ENCODE measurements around the gene ZSCAN16.
A peak's percentile ranks its signal among the peaks of the same experiment; 100 is the strongest.
"Not testable (repeated sequence)": the region's sequence is repeated elsewhere in the genome, so short reads cannot be mapped to it uniquely, and the experiment has no call there.

The ZSCAN16 gene

GRCh38 chr6:28121876-28122275 lies 2.5 kb upstream of the ZSCAN16 start:
- intact Hi-C loops (cut with DNase I): no loop called here

GRCh38 chr6:28122283-28122682 lies 2.1 kb upstream of the ZSCAN16 start:
- DNase-seq; intact Hi-C loops (cut with DNase I): not testable (repeated sequence)

More at GRCh38 chr6:28121876-28122275, 2.5 kb upstream of the ZSCAN16 start:
- no peak for DNase-seq

DNA sequence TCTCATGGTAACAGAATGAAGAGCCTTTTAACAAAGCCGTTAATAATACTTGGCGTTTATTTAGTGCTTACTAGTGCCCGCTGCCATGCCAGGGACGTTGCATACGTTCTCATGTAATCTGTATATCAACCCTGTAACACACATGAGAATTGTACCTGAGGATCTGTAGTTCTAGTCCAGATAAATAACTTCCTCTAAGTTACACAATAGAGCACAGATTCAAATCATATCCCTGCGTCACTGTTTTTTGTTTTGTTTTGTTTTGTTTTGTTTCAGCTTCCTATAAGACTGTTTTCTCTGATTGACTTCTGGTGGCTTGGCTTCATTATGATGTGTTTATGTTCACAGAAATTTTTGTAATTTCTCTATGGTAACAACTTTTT lies 553 bp downstream of the ZSCAN16 start:
- intact Hi-C loops (cut with DNase I): no loop called here

DNA sequence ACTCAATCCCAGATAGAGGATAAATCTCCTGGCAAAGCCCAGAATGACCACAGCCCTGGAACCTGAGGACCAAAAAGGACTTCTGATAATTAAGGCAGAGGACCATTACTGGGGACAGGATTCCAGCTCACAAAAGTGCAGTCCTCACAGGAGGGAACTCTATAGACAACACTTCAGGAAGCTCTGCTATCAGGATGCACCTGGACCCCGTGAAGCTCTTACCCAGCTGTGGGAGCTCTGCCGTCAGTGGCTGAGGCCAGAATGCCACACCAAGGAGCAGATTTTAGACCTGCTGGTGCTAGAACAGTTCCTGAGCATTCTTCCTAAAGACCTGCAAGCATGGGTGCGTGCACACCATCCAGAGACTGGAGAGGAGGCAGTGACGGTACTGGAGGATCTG lies 992 bp downstream of the ZSCAN16 start:
- no peak for DNase-seq
- intact Hi-C loops (cut with DNase I): no loop called here

More for the DNA sequence above, 553 bp downstream of the ZSCAN16 start:
- no peak for DNase-seq

DNA sequence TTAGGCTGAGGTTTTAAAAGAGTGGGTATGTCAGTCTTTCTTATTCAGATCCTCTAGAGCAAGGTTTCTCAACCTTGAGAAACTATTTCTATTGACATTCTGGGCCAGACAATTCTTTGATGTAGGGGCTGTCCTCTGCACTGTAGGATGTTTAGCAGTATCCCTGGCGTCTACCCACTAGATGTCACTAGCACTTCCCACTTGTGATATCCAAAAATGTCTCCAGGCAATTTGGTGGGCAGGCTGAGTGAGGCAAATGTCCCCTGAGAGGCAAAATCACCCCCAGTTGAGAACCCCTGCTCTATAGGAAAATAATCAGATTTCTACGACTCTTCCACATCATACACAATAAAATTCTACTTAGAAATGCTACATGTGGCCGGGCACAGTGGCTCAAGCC lies 9.6 kb downstream of the ZSCAN16 start:
- intact Hi-C loops (cut with DNase I): loop anchor here (10.0 kb wide), 2 partner anchors 49 to 221 kb away; partner anchors contain the start of gene ZNF165
- peak in 5 of 42 donors; percentile 9 to 21 (median 16) for DNase-seq

- DNase-seq: no peak
- intact Hi-C loops (cut with DNase I): loop anchor here (5.0 to 10.0 kb wide), 3 partner anchors 50 to 220 kb away; partner anchors contain the start of genes ZNF165 and ZSCAN26
These were observed 10.3 kb downstream of the ZSCAN16 start for GRCh38 chr6:28134716-28135115.

GRCh38 chr6:28135393-28135792 lies 11.0 kb downstream of the ZSCAN16 start:
- DNase-seq: no peak
- intact Hi-C loops (cut with DNase I): loop anchor here (5.0 to 10.0 kb wide), 3 partner anchors 51 to 219 kb away; partner anchors contain the start of genes ZNF165 and ZSCAN26

DNA sequence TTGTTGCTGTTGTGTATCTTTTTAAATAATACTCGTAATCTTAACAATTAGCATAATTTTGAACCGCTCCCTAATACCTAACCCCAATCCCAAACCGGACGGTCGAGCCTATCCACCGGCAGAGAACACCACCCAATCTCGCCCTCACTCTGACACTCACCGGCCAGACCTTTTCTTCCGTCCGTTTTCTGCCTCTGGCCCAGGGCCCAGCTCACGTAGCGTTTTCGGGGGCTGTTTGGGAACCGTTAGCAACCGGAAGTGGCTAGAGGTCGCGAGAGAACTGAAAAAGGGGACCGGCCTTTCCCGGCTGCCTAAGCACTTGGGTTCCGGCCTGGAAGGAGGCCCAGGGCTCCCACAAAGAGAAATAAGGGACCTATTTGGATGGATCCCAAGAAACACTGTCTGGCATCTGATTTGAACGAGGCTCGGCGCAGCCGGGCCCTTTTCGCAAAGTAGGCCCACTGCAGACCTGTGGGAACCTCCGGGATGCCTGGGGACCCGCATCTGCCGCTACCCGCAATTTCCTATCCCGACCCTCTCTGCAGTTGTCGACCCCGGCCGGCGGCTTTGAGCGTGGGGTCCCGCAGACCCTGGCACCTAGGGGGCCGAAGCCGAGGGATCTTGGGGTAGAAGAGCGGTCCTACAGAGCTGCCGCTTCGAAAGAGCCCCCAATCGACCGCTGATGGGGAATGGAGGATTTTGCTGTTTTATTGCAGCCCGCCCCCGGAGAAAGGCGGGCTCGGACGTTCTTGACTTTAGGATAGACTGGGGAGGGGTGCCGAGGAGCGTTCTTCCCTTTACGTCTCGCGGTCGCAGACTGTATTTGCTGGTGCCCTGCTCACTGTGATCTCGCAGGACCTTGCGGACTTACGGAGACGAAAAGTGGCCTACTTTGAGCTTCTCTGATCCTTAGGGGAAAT lies 12.4 kb downstream of the ZSCAN16 start:
- peak; percentile 77 to 96 (median 89) for DNase-seq
- intact Hi-C loops (cut with DNase I): loop anchor here (5.0 to 10.0 kb wide), 3 partner anchors 52 to 218 kb away; partner anchors contain the start of genes ZNF165 and ZSCAN26

GRCh38 chr6:28137505-28137981 lies 13.1 kb downstream of the ZSCAN16 start:
- intact Hi-C loops (cut with DNase I): loop anchor here (5.0 to 10.0 kb wide), 3 partner anchors 53 to 217 kb away; partner anchors contain the start of genes ZNF165 and ZSCAN26
- peak in 3 of 42 donors; percentile 7 to 48 (median 8) for DNase-seq

GRCh38 chr6:28139860-28140543 lies 15.6 kb downstream of the ZSCAN16 start:
- intact Hi-C loops (cut with DNase I): loop anchor here (5.0 to 10.0 kb wide), 3 partner anchors 55 to 215 kb away; partner anchors contain the start of genes ZNF165 and ZSCAN26

DNA sequence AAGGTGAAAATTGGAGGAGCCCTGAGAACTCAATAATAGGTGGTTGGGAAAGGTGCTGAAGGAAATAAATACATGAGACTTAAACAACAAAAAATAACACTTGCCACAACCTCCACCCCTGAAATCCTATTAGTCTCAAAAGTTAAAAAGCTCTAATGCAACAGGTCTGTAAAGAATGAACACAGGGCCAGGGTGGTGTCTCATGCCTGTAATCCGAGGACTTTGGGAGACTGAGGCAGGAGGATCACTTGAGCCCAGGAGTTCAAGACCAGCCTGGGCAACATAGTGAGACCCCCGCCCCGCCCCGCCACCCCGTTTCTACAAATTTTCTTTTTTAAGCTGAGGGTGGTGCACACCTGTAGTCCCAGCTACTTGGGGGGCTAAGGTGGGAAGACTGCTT lies 16.2 kb downstream of the ZSCAN16 start:
- DNase-seq: no peak
- intact Hi-C loops (cut with DNase I): no loop called here

More at GRCh38 chr6:28139860-28140543, 15.6 kb downstream of the ZSCAN16 start:
- DNase-seq: no peak

DNA sequence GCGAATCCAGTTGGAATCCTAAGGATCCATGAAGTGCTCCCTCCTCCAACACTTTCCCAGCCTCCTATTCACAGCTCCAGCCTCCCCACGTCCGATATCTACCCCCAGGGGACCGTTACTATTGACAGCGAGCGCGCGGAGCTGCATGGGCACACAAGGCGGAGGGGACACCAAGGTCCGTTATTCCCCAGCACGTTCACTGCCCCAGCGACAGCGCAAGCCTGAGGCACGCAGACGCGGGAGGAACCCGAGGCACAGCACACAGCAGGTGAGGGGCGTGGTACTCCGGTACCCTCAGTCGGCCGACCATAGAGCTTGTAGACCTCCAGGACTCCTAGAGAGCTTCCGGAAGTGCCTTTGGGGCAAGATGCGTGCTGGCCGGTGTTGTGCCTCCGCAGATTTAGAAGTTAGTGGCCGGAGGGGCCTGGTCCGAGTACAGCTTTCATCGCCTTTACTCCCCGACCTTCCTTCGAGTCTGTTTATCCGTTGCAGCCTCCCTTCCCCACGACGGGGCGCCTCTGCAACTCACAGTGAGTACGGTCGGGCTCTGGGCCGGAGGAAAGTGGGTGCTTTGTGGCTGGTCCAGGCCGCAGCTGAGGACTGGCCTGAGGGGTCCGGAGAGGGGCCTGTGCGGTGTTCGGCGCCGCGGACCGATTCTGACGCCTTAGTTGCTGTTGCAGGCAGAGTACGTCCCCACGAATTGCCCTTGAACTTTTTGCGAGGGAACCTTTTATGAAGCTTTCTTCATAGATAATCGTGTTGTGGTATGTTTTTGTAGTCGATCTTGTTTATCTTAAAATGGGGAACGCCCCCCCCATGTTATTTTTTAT lies 17.3 kb downstream of the ZSCAN16 start, which contains the start of gene ZKSCAN8:
TSS of gene ZKSCAN8 (plus strand) at position 384 of the 830 bp plus-strand sequence. CDS start 6,525 bp downstream, outside the sequence.
- intact Hi-C loops (cut with DNase I): no loop called here
- DNase-seq: peak; percentile 67 to 95 (median 82)

- no peak for DNase-seq
- intact Hi-C loops (cut with DNase I): no loop called here
These were observed 18.0 kb downstream of the ZSCAN16 start for GRCh38 chr6:28142446-28142845.

- no peak for DNase-seq
- intact Hi-C loops (cut with DNase I): no loop called here
These were observed 20.8 kb downstream of the ZSCAN16 start for GRCh38 chr6:28145231-28145630.

DNA sequence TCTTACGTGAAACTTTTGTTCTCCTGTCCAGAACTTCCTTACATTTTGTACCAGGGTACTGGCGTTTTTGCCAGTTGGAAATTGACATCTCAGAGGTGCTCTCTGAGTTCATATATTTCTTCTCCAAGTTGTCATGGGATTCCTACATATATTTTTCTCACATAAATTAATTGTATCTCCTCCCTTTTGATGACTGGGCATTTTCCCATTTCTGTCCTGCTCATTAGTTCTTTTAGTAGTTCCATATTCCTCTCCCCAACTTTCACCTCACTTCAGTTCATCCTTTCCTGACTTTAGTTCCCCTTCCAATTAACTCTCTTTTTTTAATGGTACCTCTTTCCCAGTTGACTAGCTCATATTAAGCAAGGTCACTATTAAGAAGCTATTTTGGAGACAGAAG lies 28.1 kb downstream of the ZSCAN16 start:
- intact Hi-C loops (cut with DNase I): no loop called here
- DNase-seq: no peak

- DNase-seq: no peak
- intact Hi-C loops (cut with DNase I): no loop called here
These were observed 29.1 kb downstream of the ZSCAN16 start for GRCh38 chr6:28153546-28153945.

- no peak for DNase-seq
- intact Hi-C loops (cut with DNase I): no loop called here
These were observed 29.9 kb downstream of the ZSCAN16 start for GRCh38 chr6:28154357-28154756.

- intact Hi-C loops (cut with DNase I): no loop called here
- no peak for DNase-seq
These were observed 33.9 kb downstream of the ZSCAN16 start for GRCh38 chr6:28158318-28158717.

Measured in head of caudate nucleus (tissue), 42 donors.